CD4-positive, alpha-beta T cell treated with Interleukin-15 for 1 hour (primary cell): Measurements from ENCODE around the gene SPOCK3.
A peak's percentile ranks its signal among the peaks of the same experiment; 100 is the strongest.
"Not testable (repeated sequence)": the region's sequence is repeated elsewhere in the genome, so short reads cannot be mapped to it uniquely, and the experiment has no call there.

Experiments
- DNase-seq: peaks from one replicate; pipeline ENCODE4 v3.0.0-alpha.2; 2020

The SPOCK3 gene

DNA sequence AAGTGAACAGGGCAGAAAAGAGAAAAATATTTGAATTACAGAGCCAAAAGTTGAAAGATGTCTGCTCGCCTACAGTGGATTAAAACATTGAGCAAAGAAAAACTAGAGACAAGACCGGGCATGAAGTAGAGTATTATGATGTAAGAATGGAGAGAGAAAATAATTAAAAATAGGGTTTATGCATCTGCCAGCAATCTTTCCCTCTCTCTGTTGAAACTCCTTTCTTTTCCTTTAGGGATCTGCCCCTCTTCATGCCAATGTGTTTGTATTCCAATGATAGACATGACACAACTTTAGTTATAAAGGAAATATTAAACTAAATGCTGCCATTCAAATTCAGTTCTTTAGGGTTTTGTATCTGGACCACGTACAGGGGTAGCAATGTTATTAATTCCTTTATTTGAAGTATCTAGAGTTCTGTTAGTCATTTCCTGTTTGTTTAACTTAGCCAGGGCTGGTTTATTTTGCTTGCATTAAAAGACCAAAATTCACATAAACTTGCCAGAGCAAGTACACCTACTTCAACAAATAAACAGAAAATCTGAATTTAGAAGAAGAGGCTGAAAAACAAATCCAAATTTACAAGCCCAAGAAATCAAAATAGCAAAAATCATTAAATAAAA lies 202.6 kb downstream of the SPOCK3 start:
- no peak for DNase-seq

DNA sequence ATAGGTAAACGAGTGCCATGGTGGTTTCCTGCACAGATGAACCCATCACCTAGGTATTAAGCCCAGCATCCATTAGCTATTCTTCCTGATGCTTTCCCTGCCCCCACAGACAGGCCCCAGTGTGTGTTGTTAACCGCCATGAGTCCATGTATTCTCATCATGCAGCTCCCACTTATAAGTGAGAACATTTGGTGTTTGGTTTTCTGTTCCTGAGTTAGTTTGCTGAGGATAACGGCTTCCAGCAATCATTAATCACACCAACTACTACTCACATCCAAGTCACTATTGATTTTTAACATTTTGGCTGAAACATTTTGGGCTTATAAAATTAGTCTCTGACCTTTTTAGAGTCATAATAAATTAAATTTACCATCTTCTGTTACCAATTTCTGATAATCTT lies 205.3 kb downstream of the SPOCK3 start:
- no peak for DNase-seq

DNA sequence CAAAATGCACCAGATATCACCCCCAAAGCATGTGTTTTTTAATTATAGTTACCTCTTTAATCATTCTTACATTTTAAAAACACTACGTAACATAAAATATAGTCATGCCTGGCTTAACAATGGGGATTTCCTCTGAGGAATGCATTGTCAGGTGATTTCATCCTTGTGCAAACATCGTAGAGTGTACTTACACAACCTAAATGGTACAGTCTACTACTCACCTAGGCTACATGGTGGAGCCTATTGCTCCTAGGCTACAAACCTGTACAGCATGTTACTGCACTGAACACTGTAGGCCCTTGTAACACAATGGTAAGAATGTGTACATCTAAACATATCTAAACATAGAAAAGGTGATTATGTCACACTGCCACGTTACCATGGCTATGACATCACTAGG lies 208.6 kb downstream of the SPOCK3 start:
- DNase-seq: no peak

DNA sequence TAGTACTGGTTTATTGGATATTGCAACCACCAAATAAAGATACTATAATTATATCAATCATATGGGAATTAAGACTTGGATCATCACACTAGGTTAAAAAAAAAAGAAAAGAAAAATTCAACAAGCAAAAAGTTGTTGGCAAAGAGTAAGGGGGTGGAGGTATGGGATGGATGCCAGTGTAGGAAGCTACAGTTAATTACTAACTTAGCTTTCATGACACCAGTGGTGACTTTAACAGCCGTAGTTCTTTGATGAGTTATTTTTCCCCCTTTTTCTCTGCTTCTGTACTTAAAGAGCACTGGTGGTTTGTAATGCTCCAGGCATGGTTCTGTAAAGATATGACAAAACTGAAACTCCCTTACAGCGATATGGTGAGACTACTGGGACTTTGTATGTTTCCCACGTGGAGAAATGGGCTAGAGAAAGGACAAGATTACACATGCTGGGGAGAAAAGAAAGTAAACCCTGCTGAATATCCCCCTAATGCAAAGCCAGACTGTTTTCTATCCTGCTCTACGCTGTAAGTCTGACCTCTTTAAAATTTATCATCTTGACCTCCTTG lies 210.8 kb downstream of the SPOCK3 start:
- DNase-seq: no peak

DNA sequence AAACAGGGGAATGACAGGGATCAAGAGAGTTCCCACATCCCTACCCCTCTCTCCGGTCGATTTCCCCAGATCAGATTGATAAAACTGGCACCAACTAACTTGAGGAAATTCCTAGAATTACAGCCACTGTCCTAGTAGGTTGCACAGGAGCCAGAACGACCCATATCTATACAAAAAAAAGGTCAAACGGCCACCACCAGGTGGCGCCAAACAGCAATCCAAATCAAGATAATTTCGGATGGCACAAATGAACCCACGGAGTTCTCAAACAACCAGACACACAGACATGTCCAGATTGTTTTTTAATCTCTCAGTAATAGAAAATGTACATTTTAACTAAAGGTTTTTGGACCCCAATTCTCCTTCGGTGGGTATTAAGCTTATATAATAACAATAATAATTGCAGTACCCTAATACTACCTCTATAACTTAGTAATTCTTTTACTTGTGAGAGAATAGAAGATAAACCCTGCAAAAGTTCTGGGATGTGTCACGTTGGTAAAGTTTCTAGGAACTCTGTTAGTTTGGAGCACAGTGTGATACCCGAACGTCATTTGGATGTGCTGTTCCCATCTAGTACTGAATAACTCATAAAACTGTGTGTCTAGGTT lies 212.6 kb downstream of the SPOCK3 start:
- DNase-seq: peak; percentile 18

DNA sequence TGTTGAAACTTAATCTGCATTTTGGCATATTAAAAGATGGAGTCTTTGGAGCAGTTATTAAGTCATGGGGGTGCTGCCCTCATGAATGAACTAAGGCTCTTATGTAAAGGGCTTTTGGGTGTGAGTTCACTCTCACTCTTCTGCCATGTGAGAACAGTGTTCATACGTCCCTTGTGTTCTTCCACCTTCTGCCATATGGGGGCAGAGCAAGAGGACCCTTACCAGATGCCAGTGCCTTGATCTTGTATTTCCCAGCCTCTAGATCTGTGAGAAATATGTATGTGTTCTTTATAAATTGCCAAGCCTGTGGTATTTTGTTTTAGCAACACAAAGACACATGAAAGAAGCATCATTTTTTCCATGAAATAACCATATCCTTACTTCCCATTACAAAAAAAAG lies 213.9 kb downstream of the SPOCK3 start:
- DNase-seq: no peak

DNA sequence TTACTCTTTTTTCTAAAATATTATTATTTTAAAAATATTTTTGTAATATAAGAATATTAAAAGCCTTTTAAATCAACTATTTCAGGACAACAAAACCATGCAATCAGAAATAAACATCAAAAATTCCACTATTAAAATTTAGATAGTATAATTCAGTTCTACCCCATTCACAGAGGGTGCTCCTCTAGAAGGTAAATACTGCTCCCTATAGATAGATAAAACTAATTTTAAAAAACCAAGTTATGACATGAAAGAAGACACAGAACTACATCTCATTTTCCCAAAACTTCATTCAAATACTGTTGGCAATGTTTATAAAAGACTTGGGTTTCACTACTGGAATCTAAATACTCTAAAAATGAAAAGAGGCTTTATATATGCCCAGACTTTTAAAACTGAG lies 219.3 kb downstream of the SPOCK3 start:
- no peak for DNase-seq

DNA sequence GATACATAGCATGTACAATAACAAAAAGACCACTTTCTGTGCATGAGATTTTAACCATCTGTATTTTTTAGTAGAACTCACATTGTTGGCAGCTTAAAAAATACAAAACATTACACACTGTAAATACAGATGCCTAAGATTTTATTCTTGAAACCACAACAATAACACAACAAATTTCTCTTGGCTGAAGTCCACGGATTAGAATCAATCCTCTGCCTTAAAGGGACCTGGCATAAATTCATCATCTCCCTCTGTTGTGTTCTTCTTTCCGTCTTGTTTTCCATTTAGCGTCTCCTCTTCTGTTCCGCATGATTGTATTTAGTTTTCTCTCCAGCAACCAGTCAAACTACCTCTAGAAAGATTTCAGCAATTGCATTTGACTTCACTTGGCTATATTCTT lies 231.0 kb downstream of the SPOCK3 start:
- DNase-seq: no peak

DNA sequence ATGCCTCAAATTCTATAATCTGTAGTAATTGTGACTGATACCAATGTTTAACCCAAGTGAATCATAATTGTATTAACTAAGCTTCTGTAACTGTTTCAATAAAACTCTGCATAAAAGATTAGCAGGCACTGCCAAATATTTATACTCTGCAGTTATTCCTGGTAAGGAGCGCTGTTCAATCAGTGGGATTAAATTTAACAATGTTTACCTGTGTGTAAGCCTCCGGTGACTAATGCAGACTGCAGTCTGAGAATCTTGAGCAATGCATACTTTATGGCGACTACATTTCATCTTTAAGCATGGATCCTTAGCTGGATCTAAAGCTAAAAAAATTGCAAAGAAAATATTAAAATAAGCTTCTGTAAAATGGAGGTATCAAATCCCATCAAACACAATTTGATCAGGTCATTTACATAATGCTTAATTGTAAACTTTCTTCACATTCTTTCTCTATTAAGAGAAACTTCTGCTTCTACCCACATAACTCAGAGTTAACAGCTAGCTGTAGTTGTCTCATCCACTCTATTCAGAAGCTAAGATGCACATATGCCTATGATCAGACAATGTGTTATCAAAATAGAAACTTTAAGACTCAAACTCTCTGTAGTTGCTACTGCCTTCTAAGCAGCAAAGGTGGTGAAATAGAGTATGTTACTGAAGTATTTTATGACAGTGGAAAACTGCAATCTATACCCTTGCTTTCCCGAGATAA lies 234.0 kb downstream of the SPOCK3 start:
- DNase-seq: no peak

DNA sequence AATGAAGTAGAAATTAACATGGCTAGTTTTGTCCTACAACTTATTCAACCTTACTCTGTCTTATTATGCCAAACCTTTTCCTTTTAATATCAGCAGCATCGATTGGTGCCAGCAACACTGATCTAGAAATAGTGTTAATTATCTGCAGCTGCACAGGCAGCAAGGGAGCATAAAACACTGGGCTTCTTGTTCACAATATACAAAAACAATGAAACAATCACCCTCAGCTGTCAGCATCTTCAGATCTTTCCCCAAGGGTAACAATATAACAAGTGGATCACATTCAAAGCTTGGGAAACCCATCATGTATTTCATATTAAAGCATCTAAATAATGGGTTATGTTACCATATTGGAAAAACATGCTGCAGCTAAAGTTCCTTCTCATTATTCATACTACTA lies 238.1 kb downstream of the SPOCK3 start:
- DNase-seq: no peak

DNA sequence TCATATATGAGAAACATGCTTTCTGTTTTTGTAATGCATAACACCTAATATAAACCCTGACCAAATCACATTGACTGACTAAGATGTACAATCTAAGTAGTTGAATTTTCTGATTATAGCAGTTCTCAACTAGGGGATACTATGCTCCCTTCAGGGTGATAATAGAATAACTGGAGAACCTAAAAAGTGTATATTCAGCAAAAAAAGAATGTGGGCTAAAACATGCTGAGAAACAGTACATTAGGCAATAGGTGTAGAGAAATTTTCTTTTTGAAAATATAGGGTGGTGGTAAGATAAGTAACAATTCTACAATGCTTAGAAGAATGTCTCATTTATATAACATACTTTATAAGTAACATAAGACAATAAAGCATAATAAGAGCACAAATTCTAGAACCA lies 239.6 kb downstream of the SPOCK3 start:
- no peak for DNase-seq

DNA sequence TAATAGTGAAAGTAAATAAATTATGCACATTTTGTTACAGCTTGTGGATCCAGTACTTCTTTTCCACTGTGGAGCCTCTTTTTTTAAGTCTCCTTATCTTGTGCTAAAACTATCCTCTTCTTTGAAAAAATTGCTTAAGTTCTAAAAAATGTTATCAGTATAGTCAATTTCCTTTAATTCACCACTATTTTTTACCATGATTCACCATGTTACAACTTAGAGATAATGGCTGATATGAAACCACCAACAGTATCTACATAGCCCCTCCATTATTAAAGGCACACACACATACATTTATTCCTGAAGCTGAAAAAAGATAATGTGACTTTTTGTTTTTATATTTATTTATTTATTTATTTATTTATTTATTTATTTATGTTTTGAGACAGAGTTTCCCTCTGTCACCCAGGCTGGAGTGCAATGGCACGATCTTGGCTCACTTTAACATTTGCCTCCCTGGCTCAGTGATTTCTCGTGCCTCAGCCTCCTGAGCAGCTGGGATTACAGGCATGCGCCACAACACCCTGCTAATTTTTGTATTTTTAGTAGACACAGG lies 243.2 kb downstream of the SPOCK3 start:
- DNase-seq: no peak

DNA sequence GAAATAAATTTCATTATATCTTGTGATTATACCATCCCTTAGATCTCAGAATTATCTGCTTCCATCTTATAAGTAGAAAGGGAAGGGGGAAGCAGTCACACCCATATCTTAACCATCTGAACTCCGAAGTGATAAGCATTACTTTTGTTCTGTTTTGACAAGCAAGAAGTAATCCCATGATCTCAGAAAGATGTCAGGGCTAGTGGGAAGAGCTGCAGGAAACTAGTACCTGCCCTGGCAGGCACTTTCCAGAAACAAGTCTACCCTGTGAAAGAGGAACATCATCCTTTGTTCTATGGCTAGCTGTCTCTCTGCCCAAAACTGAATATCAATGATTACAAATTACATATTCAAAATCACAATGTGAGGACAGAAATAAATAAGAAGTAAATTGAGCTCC lies 244.4 kb downstream of the SPOCK3 start:
- DNase-seq: no peak

DNA sequence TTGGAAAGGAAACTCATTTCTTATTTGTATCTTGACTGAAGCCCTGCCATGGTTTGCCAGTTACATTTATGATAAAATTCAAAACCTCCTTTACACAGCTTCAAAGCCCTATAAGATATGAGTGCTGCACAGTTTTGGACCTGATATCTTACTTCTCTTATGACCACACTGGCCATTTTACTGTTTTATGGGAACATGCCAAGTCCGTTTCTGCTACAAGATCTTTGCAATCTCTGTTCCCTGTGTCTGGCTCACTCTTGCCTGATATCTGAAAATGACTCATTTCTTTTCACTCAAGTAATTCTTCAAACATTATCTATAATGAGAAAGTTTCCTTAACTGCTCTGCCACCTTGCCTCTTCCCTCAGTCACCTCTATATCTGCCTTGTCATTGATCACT lies 247.3 kb downstream of the SPOCK3 start:
- no peak for DNase-seq

DNA sequence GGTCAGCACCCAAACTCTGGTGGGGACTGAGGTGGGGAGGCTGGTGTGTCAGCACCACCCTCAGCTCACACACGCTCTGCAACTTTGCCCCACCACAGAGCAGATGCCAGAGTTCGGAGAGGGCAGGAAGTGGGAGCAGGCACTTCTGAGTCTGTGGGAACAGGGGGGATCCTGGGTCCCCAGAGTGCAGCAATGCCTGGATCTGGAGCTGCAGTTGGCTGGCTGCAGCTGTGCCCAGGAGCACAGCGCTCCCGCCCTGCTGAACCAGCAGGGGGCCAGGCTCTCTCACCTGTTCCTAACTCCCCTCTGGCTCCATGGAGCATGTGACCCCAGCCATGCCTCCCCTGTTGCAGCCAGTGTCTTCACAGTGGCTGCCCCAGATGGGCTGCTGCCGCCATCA lies 252.4 kb downstream of the SPOCK3 start:
- no peak for DNase-seq

DNA sequence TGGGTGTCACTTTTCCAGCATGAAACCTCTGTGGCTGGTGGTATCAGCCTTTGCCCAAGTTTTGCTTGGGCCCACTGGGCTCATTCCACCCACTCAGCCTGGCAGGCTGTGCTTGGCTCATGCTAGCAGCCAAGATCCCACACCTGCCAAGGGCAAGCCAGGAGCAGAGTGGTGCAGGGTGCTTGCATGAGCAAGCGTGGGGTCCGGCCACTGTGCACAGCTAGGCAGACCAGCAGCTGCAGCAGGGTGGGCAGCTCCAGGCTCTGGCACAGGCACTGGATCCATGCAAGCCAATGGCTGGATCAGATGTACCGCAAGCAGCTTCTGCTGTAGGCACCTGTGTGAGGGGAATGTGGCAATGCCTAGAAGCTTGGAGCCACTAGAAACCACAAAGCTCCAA lies 253.9 kb downstream of the SPOCK3 start:
- no peak for DNase-seq

DNA sequence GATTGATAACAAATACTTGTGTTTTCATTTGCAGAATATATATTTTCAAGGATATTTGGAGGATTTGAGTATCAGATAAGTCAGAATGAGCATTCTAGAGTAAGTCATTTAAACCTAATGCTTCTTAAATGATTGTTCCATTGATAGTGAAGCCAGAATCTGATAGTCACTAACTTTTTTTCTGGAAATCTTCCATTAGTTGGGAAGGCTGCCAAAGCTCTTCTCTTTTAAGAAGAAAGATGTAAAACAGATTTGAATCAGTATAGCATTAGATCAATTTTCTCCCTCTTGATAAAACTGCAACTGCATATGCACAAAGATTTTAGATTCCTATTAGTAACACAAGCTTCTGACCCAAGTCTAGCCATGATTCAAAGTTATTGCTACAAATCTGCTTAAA lies 256.7 kb downstream of the SPOCK3 start:
- DNase-seq: no peak

DNA sequence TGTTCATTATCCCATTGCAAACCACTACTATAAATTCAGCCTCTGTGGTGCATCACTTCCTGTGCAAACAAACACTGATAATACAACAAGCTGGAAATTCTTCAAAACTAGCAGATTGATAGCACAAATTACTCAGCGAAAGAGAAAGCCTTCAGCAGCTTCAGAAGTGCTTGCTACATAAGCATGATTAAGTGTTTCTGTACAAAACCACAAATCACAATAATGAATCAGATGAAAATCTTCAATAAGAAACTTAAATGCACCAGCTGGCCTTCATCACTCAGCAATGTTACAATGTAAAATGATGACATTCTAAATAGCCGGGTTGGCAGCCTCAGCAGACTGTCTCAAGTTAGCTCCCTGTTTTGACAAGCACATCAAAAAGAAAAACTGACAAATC lies 262.2 kb downstream of the SPOCK3 start:
- no peak for DNase-seq

DNA sequence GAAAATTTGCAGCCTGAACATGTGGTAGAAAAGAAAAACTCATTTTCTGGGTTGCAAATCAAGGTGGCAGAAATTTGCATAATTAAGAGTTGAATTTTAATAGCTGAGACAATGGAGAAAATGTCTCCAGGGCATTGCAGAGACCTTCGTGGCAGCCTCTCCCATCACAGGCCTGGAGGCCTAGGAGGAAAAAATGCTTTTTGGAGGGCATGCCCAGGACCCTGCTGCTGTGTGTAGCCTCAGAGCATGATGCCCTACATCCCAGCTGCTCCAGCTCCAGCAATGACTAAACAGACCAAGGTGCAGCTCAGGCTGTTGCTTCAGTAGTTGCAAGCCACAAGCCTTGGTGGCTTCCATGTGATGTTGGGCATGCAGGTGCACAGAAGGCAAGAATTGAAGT lies 266.1 kb downstream of the SPOCK3 start:
- DNase-seq: not testable (repeated sequence)

DNA sequence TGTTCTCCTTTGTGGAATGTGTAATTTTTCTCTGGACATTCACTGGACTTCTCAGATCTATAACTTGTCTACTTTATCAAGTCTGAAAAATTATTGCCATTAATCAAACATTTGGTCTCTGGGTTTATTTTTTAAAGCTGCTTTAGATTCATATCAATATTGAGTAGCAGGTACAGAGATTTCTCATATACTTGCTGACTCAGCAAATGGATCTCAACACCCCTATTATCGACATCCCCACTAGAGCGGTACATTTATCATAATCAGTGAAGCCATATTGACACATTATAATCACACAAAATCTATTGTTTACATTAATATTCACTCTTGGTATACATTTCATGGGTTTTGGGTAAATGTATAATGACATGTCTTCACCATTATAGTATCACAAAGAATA lies 268.7 kb downstream of the SPOCK3 start:
- DNase-seq: no peak

DNA sequence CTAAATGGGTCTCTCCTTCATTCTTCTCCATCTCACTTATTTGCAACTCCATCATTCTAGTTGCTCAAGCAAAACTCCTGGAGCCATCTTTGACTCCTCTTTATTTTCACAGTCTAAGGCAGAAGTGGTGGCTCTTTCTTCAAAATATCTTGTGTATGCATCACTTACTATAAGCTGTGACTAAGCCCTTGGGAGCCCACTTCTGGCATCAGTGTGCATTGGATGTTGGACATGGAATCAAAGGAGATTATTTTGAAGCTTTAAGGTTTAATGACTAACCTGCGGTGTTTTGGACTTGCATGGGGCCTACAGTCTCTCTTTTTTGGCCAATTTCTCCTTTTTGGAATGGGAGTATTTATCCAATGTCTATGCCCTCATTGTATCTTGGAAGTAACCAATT lies 276.8 kb downstream of the SPOCK3 start:
- no peak for DNase-seq

DNA sequence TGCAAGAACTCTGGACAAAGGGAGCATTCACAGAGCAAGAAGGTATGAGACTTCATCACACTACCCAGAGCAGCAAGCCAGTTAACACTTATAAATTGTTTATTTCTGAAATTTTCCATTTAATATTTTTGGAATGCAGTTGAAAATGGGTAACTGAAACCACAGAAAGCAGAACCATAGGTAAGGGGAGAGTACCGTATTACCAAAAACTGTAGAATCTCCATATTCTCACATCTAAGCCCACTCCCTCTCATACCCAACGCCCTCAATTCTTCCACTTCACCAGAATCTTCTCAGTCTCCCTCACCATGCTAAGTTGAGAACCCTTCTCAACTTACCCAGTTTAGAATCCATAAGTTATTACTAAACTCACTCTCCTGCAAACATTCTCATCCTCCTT lies 277.8 kb downstream of the SPOCK3 start:
- DNase-seq: no peak

DNA sequence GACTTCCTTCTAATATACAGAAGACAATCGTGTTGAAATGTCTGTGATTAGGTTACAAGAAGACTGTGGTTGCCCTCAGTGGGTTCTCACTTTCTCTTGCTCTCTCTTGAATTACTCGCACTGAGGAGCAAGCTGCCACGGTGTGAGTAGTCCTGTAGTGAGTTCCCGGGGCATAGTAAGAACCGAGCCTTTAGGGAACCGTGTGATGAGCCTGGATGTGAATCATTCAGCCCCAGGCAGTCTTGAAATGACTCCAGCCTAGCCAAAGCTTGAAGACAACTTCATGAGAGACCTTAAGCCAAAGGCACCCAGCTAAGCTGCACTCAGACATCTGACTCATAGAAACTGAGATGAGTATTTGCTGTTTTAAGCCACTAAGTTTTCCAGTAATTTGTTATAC lies 292.7 kb downstream of the SPOCK3 start:
- no peak for DNase-seq

DNA sequence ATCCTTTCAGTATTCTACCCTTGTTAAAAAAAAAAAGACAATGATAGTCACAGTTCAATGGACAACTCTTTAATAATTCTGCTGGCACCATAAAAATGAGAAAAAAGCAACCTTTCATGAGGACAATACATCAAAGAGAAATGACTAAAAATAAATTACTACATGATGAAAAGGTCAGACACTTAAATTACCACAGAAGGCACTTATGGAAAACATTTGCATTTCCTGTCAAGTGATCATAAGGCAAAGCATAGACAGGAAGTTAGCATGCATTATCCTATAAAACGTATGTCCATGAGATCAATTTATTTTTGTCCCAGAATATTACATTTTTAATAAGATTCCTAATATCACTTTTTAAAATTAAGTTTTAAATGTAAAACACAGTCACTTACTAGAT lies 303.8 kb downstream of the SPOCK3 start:
- DNase-seq: no peak
